ENCODE data around the gene TSPAN7. TPM values are rescaled to one million over a fixed set of nuclear protein-coding genes. Genes with fewer than 3 reads are reported as not detected.

The TSPAN7 gene
- polyA plus RNA-seq, 4 donors, result 6.9 to 70.5 (median 31.4) TPM

DNA sequence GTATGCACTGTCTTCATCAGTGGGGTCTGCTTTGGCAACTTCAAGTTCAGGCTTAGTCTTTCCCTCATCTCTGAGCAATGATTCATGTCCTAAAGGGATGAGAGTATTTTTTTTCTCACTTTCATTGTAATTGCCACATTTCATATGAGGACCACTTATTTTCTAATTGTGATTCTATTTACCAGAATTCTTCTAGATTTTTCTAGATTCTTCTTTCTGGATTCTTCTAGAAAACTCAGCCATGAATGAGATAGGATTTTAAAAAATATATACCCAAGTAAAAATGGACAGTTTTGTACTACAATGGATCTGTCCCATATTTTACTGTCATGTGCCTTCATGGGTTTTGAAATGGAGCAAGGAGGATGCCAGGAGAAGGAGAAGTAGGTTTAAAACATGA, 78.4 kb downstream of the TSPAN7 start:
- DNase-seq (no peak), FAIRE-seq (no peak)
- H3K36me3 ChIP-seq (ENCODE audit: control insufficient read depth in 3 of 3, insufficient read depth in 2 of 3, low read depth in 1 of 3, low read length in 3 of 3), result peaks cover 0 to under 1% (median 0%) of the 10 kb centered on the region in 3 donors
- H3K4me1 ChIP-seq (ENCODE audit: control insufficient read depth in 3 of 3, insufficient read depth in 2 of 3, low read depth in 1 of 3, low read length in 2 of 3), result peaks cover 0 to 2% (median 0%) of the 10 kb centered on the region in 3 donors
- no peaks in the 10 kb centered on the region for H3K9me3 ChIP-seq (ENCODE audit: control insufficient read depth in 2 of 2, insufficient read depth in 1 of 2, low read depth in 1 of 2, low read length in 1 of 2)
- H3K27me3 ChIP-seq (ENCODE audit: control insufficient read depth in 3 of 3, insufficient read depth in 3 of 3, low read length in 3 of 3), result no peaks in the 10 kb centered on the region
- no peak overlapping the region for H3K27ac ChIP-seq (ENCODE audit: low read depth in 1 of 3, low read length in 2 of 3)
- no peak overlapping the region for H3K4me3 ChIP-seq (ENCODE audit: low read depth in 1 of 3, low read length in 3 of 3)

DNA sequence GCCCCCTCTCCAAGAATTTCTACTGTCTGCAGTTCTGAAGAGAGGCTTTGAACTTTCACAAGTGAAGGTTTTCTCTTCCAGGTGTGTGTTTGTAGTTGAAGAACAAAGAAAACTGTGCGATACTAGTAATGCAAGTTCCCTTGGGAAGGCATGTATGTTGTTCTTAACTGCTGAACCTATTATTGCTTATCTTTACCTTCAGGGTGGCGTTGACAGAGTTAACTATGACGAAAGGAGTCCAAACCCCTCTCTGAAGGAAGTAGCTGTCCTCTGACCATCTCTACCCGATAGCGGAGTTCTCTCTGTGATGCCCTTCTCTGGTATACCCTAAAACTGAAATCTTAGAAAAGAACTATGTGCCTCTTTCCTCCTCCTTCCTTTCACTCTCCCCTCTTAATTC, 79.9 kb downstream of the TSPAN7 start:
- no peak for FAIRE-seq
- Histone ChIP-seq H3K27me3 (ENCODE audit: control insufficient read depth in 3 of 3, insufficient read depth in 3 of 3, low read length in 3 of 3) (no peaks in the 10 kb centered on the region), H3K27ac (ENCODE audit: low read depth in 1 of 3, low read length in 2 of 3) (no peak overlapping the region), H3K9me3 (ENCODE audit: control insufficient read depth in 2 of 2, insufficient read depth in 1 of 2, low read depth in 1 of 2, low read length in 1 of 2) (no peaks in the 10 kb centered on the region), H3K4me3 (ENCODE audit: low read depth in 1 of 3, low read length in 3 of 3) (no peak overlapping the region), H3K36me3 (ENCODE audit: control insufficient read depth in 3 of 3, insufficient read depth in 2 of 3, low read depth in 1 of 3, low read length in 3 of 3) (peaks cover 0 to 4% (median 0%) of the 10 kb centered on the region in 3 donors), H3K4me1 (ENCODE audit: control insufficient read depth in 3 of 3, insufficient read depth in 2 of 3, low read depth in 1 of 3, low read length in 2 of 3) (no peaks in the 10 kb centered on the region)
- WGBS, 3 donors, result 79 to 94% (median 79%) methylated on average over 5 of the region's 5 CpGs
- no peak for DNase-seq

DNA sequence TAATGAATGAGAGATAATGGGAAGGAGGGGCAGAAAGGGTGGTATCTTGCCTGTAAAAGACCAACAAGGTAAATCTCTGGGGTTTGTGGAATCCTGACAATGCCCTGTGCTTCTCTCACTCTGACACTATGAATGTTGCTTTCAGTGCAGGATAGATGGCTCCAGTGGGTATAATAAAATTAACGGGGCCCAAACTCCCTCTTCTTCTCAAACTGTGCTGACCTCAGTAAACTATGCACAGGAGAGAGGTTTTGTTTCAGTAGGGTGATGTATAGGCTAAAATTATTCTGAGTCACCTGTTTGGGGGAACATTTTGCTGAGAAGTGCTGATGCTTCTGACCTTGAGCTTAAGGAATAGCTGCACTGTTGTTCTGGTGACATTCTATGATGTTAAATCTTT, 82.6 kb downstream of the TSPAN7 start:
- no peak overlapping the region for H3K27ac ChIP-seq (ENCODE audit: low read depth in 1 of 3, low read length in 2 of 3)
- H3K36me3 ChIP-seq (ENCODE audit: control insufficient read depth in 3 of 3, insufficient read depth in 2 of 3, low read depth in 1 of 3, low read length in 3 of 3), result peaks cover 0 to 4% (median 0%) of the 10 kb centered on the region in 3 donors
- no peaks in the 10 kb centered on the region for H3K9me3 ChIP-seq (ENCODE audit: control insufficient read depth in 2 of 2, insufficient read depth in 1 of 2, low read depth in 1 of 2, low read length in 1 of 2)
- WGBS, 3 donors, result 58 to 73% (median 65%) methylated on average over 1 of the region's 1 CpG
- H3K4me1 ChIP-seq (ENCODE audit: control insufficient read depth in 3 of 3, insufficient read depth in 2 of 3, low read depth in 1 of 3, low read length in 2 of 3), result no peaks in the 10 kb centered on the region
- H3K27me3 ChIP-seq (ENCODE audit: control insufficient read depth in 3 of 3, insufficient read depth in 3 of 3, low read length in 3 of 3), result no peaks in the 10 kb centered on the region
- FAIRE-seq (no peak), DNase-seq (no peak)
- no peak overlapping the region for H3K4me3 ChIP-seq (ENCODE audit: low read depth in 1 of 3, low read length in 3 of 3)

DNA sequence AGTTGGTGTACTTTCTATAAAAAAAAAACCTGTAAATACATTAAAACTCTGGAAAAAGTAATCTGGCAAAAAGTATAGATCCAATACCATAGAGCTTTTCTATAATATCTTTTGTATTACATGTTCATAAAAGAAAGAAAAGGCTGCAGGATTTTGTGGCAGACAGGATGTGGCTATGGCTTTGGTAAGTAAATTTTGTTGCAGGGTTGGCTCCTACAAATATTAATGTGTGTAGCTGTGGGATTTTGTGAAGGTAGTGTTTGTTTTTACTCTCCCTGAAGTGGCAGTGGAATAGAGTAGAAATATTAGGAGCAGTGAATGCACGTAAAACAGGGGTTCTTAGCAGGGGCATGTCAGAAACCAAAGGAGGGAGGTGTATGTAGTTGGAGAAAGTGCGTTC, 84.8 kb downstream of the TSPAN7 start:
- no peak for DNase-seq
- peaks cover 0 to 4% (median 0%) of the 10 kb centered on the region in 3 donors for H3K36me3 ChIP-seq (ENCODE audit: control insufficient read depth in 3 of 3, insufficient read depth in 2 of 3, low read depth in 1 of 3, low read length in 3 of 3)
- no peaks in the 10 kb centered on the region for H3K4me1 ChIP-seq (ENCODE audit: control insufficient read depth in 3 of 3, insufficient read depth in 2 of 3, low read depth in 1 of 3, low read length in 2 of 3)
- no peak overlapping the region for H3K4me3 ChIP-seq (ENCODE audit: low read depth in 1 of 3, low read length in 3 of 3)
- H3K27me3 ChIP-seq (ENCODE audit: control insufficient read depth in 3 of 3, insufficient read depth in 3 of 3, low read length in 3 of 3), result no peaks in the 10 kb centered on the region
- H3K27ac ChIP-seq (ENCODE audit: low read depth in 1 of 3, low read length in 2 of 3), result no peak overlapping the region
- no peak for FAIRE-seq
- no peaks in the 10 kb centered on the region for H3K9me3 ChIP-seq (ENCODE audit: control insufficient read depth in 2 of 2, insufficient read depth in 1 of 2, low read depth in 1 of 2, low read length in 1 of 2)
- 78 to 86% (median 83%) methylated on average over 2 of the region's 2 CpGs for WGBS, 3 donors

DNA sequence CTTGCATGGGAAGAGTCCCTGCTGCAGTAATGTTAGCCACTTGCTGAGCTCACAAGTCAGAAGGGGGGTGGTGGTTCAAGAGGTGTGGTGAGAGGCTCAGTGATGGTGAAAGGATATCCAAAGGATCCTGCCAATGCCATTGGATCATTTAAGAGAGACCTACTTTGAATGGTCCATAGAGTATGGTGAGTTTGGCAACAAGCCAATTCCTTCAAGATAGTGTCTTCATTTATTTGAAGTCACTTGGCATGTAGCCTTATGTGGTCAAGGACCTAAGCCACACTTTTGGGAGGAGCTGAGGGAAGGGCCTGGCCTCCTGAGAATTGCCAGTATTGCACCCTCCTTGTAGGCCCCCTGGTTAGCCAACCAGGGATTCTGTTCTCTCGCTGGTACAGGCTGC, 87.9 kb downstream of the TSPAN7 start:
- peaks cover 0 to 4% (median 0%) of the 10 kb centered on the region in 3 donors for H3K36me3 ChIP-seq (ENCODE audit: control insufficient read depth in 3 of 3, insufficient read depth in 2 of 3, low read depth in 1 of 3, low read length in 3 of 3)
- no peaks in the 10 kb centered on the region for H3K9me3 ChIP-seq (ENCODE audit: control insufficient read depth in 2 of 2, insufficient read depth in 1 of 2, low read depth in 1 of 2, low read length in 1 of 2)
- no peaks in the 10 kb centered on the region for H3K27me3 ChIP-seq (ENCODE audit: control insufficient read depth in 3 of 3, insufficient read depth in 3 of 3, low read length in 3 of 3)
- DNase-seq (no peak), FAIRE-seq (no peak)
- H3K4me3 ChIP-seq (ENCODE audit: low read depth in 1 of 3, low read length in 3 of 3), result no peak overlapping the region
- 50 to 90% (median 75%) methylated on average over 1 of the region's 1 CpG for WGBS, 3 donors
- no peaks in the 10 kb centered on the region for H3K4me1 ChIP-seq (ENCODE audit: control insufficient read depth in 3 of 3, insufficient read depth in 2 of 3, low read depth in 1 of 3, low read length in 2 of 3)
- no peak overlapping the region for H3K27ac ChIP-seq (ENCODE audit: low read depth in 1 of 3, low read length in 2 of 3)

DNA sequence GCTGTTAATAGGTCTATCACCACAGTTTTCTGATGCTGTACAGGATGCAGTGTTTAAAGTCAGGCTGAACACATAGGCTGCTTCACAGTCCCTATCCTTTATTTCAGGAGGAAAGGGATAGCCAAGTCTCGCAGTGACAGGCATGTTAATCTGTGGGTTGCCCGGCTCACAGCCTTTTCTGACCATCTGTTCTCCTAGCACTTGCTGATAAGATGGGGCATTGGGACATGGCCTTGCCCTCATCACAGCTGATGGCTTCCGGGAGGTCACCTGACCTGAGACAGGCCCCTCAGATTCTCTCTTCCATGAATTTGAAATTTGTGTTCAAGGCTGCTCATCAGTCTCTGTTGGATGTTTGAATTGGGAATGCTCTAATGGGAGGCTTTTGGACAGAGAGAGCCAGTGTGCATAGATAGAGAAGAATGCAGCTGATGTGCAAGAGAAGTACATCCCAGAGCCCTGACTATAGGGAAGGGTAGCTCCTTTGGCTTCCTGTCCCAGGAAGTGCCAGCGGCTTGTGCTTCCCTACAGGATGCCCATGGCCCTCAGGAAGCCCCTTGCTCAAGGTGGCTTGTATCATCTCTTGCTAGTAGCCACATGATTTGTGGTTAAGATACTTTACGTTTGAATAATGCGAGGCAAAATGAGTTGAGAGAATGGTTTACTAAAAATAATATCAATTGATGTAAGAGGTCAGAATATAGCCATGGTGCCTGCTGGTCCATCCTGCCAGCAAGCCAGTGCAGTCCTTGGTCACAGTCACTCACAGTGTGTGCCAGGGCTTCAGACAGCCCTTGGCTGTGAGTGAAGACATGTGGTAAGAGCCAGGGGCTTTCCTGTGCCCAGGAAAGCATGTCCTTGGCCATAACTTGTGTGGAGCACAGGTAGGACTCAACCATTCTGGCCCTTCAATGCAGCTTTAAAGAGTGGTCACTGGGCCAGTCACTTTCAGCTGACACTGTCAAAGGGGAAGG, 88.6 kb downstream of the TSPAN7 start:
- no peak overlapping the region for H3K4me3 ChIP-seq (ENCODE audit: low read depth in 1 of 3, low read length in 3 of 3)
- no peak for DNase-seq
- peaks cover 0 to 1% (median 0%) of the 10 kb centered on the region in 3 donors for H3K36me3 ChIP-seq (ENCODE audit: control insufficient read depth in 3 of 3, insufficient read depth in 2 of 3, low read depth in 1 of 3, low read length in 3 of 3)
- WGBS, 3 donors, result 75 to 91% (median 86%) methylated on average over 6 of the region's 6 CpGs
- H3K27me3 ChIP-seq (ENCODE audit: control insufficient read depth in 3 of 3, insufficient read depth in 3 of 3, low read length in 3 of 3), result no peaks in the 10 kb centered on the region
- no peaks in the 10 kb centered on the region for H3K9me3 ChIP-seq (ENCODE audit: control insufficient read depth in 2 of 2, insufficient read depth in 1 of 2, low read depth in 1 of 2, low read length in 1 of 2)
- no peak for FAIRE-seq
- no peaks in the 10 kb centered on the region for H3K4me1 ChIP-seq (ENCODE audit: control insufficient read depth in 3 of 3, insufficient read depth in 2 of 3, low read depth in 1 of 3, low read length in 2 of 3)
- H3K27ac ChIP-seq (ENCODE audit: low read depth in 1 of 3, low read length in 2 of 3), result no peak overlapping the region

DNA sequence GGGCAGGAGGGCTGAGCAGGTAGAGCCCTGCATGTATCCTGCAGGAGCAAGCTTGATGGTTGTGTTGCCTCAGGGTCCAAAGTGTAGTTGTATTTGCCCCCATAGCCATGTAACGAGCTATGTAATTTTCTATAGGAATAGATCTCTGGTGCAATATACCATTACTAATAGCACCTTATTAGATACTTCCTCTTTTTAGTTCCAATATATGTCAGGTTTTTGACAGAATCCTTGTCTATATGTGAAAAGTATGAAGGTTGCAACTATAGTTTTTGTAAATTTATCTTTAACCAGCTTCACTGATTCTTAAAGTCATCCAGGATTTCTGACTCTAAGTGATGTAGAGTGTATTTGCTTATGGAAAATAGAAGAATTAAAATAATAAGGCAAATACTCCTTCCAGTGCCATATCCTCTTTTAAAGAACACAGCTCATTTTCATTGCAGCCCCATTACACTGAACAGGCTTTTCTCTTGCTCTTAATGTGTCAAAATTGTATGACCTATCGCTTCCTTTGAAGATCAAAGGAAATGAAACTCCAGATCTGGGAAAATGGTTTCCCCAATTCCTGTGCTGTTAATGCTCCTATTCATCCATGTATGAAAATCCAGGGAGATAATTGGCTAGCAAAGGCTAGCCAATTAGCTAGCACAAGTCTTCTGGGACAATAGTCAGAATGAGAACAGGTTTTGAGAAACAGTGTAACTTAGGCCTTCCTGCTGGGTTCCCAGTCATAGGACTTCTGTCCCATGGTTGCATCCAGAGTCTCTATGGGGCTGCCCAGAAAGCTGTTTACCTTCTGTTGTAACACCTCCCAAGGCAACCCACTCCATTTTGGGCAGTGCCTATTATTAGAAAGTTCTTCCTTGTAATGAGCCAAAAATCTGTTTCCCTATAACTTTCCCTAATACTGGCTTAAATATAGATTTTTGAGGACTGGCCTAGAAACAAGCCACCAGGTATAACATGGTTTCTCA, 90.6 kb downstream of the TSPAN7 start:
- Histone ChIP-seq H3K27me3 (ENCODE audit: control insufficient read depth in 3 of 3, insufficient read depth in 3 of 3, low read length in 3 of 3) (no peaks in the 10 kb centered on the region), H3K9me3 (ENCODE audit: control insufficient read depth in 2 of 2, insufficient read depth in 1 of 2, low read depth in 1 of 2, low read length in 1 of 2) (no peaks in the 10 kb centered on the region), H3K4me3 (ENCODE audit: low read depth in 1 of 3, low read length in 3 of 3) (no peak overlapping the region), H3K36me3 (ENCODE audit: control insufficient read depth in 3 of 3, insufficient read depth in 2 of 3, low read depth in 1 of 3, low read length in 3 of 3) (no peaks in the 10 kb centered on the region), H3K4me1 (ENCODE audit: control insufficient read depth in 3 of 3, insufficient read depth in 2 of 3, low read depth in 1 of 3, low read length in 2 of 3) (no peaks in the 10 kb centered on the region), H3K27ac (ENCODE audit: low read depth in 1 of 3, low read length in 2 of 3) (no peak overlapping the region)
- DNase-seq, result no peak
- FAIRE-seq, result no peak
- WGBS, 3 donors, result 85 to 100% (median 91%) methylated on average over 2 of the region's 2 CpGs

DNA sequence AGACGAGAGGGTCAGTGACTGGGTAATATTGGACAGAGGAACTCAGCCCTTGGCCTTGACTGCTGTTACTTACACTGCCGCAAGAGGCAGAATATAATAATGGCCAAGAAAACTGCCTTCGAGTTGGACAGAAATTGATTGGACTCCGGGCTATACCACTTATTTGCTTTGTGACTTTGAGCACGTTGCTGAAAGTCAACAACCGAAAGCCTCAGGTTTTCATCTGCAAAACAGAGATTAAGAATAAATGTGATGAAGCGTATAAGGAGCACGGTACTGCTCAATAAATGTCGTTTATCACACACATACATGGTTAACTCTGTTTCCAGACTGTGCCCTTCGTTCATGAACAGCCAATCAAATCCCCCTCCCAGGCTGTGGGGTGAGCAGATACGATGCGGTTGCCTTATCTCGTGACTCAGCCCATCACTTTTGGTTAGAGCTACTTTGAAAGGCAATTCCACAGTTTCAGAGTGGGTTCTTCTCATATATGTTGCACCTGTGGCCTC, 91.6 kb downstream of the TSPAN7 start:
- WGBS, 3 donors, result 81 to 93% (median 89%) methylated on average over 13 of the region's 13 CpGs
- Histone ChIP-seq H3K9me3 (ENCODE audit: control insufficient read depth in 2 of 2, insufficient read depth in 1 of 2, low read depth in 1 of 2, low read length in 1 of 2) (no peaks in the 10 kb centered on the region), H3K4me3 (ENCODE audit: low read depth in 1 of 3, low read length in 3 of 3) (no peak overlapping the region), H3K4me1 (ENCODE audit: control insufficient read depth in 3 of 3, insufficient read depth in 2 of 3, low read depth in 1 of 3, low read length in 2 of 3) (no peaks in the 10 kb centered on the region), H3K36me3 (ENCODE audit: control insufficient read depth in 3 of 3, insufficient read depth in 2 of 3, low read depth in 1 of 3, low read length in 3 of 3) (no peaks in the 10 kb centered on the region), H3K27ac (ENCODE audit: low read depth in 1 of 3, low read length in 2 of 3) (no peak overlapping the region), H3K27me3 (ENCODE audit: control insufficient read depth in 3 of 3, insufficient read depth in 3 of 3, low read length in 3 of 3) (no peaks in the 10 kb centered on the region)
- no peak for FAIRE-seq
- DNase-seq, result no peak
